HEK293 (cell line): ENCODE measurements around the gene ELK4.

ENCODE experiments used
- CTCF ChIA-PET: fragments of 350-600 bp; formaldehyde crosslinking; extraction: SDS; loops from one replicate; lab custom pipeline; 2021; ENCODE audit warnings: antibody characterized with exemption; lab: Yijun Ruan, JAX
- POLR2A ChIA-PET: fragments of 300-600 bp; formaldehyde crosslinking; extraction: SDS; loops from one replicate; lab custom pipeline; 2020; ENCODE audit warnings: antibody characterized with exemption, inconsistent platforms; lab: Yijun Ruan, JAX
- H3K27ac ChIP-seq: fragments of 200-500 bp; sonication (Bioruptor generic); 2 replicates; pipeline ENCODE4 v1.5.1; 2014; ENCODE audit warnings: low read depth, low read length, control low read depth, inconsistent platforms; ENCODE audit errors: extremely low read depth
- H3K36me3 ChIP-seq, 2 experiments: fragments of 200-500 bp in 1 of 2; sonication (Bioruptor generic) in 1 of 2; 1 replicate in 1 of 2; 2 replicates in 1 of 2; pipeline ENCODE4 v1.5.1; 2014 to 2017; ENCODE audit warnings: inconsistent platforms in 2 of 2, low read length in 2 of 2; ENCODE audit not compliant: control insufficient read depth in 2 of 2, insufficient read depth in 1 of 2
- H3K4me1 ChIP-seq: fragments of 200-500 bp; sonication (Bioruptor generic); 2 replicates; pipeline ENCODE4 v1.5.1; 2014; ENCODE audit warnings: mild to moderate bottlenecking, low read length, inconsistent platforms; ENCODE audit not compliant: control insufficient read depth, insufficient read depth
- H3K4me3 ChIP-seq: 2 replicates; pipeline ENCODE4 v1.5.1; 2011; ENCODE audit warnings: low read depth, mild to moderate bottlenecking, control low read depth, low read length, moderate library complexity
- H3K9me3 ChIP-seq: fragments of 200-500 bp; sonication (Bioruptor generic); 2 replicates; pipeline ENCODE4 v1.5.1; 2014; ENCODE audit warnings: low read depth, low read length, inconsistent platforms; ENCODE audit not compliant: control insufficient read depth, insufficient read depth
- FEZF1 ChIP-seq: fragments of 450-650 bp; formaldehyde crosslinking; IDR thresholded peaks from 2 replicates; pipeline ENCODE4 v1.5.1; 2016; ENCODE audit warnings: missing biosample characterization, missing genetic modification characterization
- GLI2 ChIP-seq: fragments of 450-650 bp; formaldehyde crosslinking; IDR thresholded peaks from 2 replicates; pipeline ENCODE4; 2017; ENCODE audit warnings: missing biosample characterization, missing genetic modification characterization, low read depth, borderline replicate concordance
- KLF1 ChIP-seq: fragments of 450-650 bp; formaldehyde crosslinking; IDR thresholded peaks from 2 replicates; pipeline ENCODE4 v1.5.1; 2016; ENCODE audit warnings: missing biosample characterization, missing genetic modification characterization
- KLF10 ChIP-seq: fragments of 450-650 bp; IDR thresholded peaks from 2 replicates; pipeline ENCODE4 v1.5.1; 2018; ENCODE audit warnings: missing biosample characterization, mild to moderate bottlenecking, missing genetic modification characterization
- KLF7 ChIP-seq: fragments of 450-650 bp; formaldehyde crosslinking; IDR thresholded peaks from 2 replicates; pipeline ENCODE4 v1.5.1; 2016; ENCODE audit warnings: missing biosample characterization, missing genetic modification characterization, borderline replicate concordance
- MYNN ChIP-seq: fragments of 450-650 bp; formaldehyde crosslinking; IDR thresholded peaks from 2 replicates; pipeline ENCODE4 v1.5.1; 2016; ENCODE audit warnings: missing biosample characterization, missing genetic modification characterization, borderline replicate concordance
- OSR2 ChIP-seq: fragments of 450-650 bp; formaldehyde crosslinking; IDR thresholded peaks from 2 replicates; pipeline ENCODE4 v1.5.1; 2016; ENCODE audit warnings: missing biosample characterization, missing genetic modification characterization
- TRIM28 ChIP-seq: IDR thresholded peaks from 2 replicates; pipeline ENCODE4 v1.6.1; 2011; ENCODE audit warnings: low read length, control low read depth, borderline replicate concordance
- ZBTB1 ChIP-seq: fragments of 450-650 bp; formaldehyde crosslinking; IDR thresholded peaks from 2 replicates; pipeline ENCODE4 v1.5.1; 2016; ENCODE audit warnings: missing biosample characterization, missing genetic modification characterization
- ZBTB17 ChIP-seq: fragments of 450-650 bp; formaldehyde crosslinking; IDR thresholded peaks from 2 replicates; pipeline ENCODE4 v1.5.1; 2016; ENCODE audit warnings: missing biosample characterization, missing genetic modification characterization
- ZEB2 ChIP-seq: fragments of 450-650 bp; formaldehyde crosslinking; IDR thresholded peaks from 2 replicates; pipeline ENCODE4 v1.5.1; 2016; ENCODE audit warnings: missing biosample characterization, missing genetic modification characterization
- ZFHX2 ChIP-seq: fragments of 450-650 bp; formaldehyde crosslinking; conservative IDR thresholded peaks from 2 replicates; pipeline ENCODE4 v1.5.1; 2016; ENCODE audit warnings: missing biosample characterization, missing genetic modification characterization
- ZNF621 ChIP-seq: fragments of 450-650 bp; formaldehyde crosslinking; IDR thresholded peaks from 2 replicates; pipeline ENCODE4 v1.5.1; 2017; ENCODE audit warnings: missing biosample characterization, missing genetic modification characterization
- ZNF658 ChIP-seq: fragments of 450-650 bp; formaldehyde crosslinking; IDR thresholded peaks from 2 replicates; pipeline ENCODE4; 2016; ENCODE audit warnings: missing biosample characterization, missing genetic modification characterization
- ZNF792 ChIP-seq: fragments of 450-650 bp; formaldehyde crosslinking; IDR thresholded peaks from 2 replicates; pipeline ENCODE4 v1.5.1; 2016; ENCODE audit warnings: missing biosample characterization, missing genetic modification characterization
- TF ChIP-seq, protein P1 (sequence below): fragments of 450-650 bp; formaldehyde crosslinking; IDR thresholded peaks from 2 replicates; pipeline ENCODE4 v1.5.0; 2017; ENCODE audit warnings: missing biosample characterization, missing genetic modification characterization, borderline replicate concordance
- TF ChIP-seq, protein P2 (sequence below): sonication (generic); formaldehyde crosslinking; IDR thresholded peaks from 2 replicates; pipeline ENCODE4 v1.8.1; 2022; ENCODE audit warnings: mild to moderate bottlenecking, moderate library complexity, missing genetic modification reagents
- TF ChIP-seq, protein P3 (sequence below): fragments of 450-650 bp; formaldehyde crosslinking; IDR thresholded peaks from 2 replicates; pipeline ENCODE4 v1.5.1; 2016; ENCODE audit warnings: missing biosample characterization, missing genetic modification characterization

Gene ELK4

DNA sequence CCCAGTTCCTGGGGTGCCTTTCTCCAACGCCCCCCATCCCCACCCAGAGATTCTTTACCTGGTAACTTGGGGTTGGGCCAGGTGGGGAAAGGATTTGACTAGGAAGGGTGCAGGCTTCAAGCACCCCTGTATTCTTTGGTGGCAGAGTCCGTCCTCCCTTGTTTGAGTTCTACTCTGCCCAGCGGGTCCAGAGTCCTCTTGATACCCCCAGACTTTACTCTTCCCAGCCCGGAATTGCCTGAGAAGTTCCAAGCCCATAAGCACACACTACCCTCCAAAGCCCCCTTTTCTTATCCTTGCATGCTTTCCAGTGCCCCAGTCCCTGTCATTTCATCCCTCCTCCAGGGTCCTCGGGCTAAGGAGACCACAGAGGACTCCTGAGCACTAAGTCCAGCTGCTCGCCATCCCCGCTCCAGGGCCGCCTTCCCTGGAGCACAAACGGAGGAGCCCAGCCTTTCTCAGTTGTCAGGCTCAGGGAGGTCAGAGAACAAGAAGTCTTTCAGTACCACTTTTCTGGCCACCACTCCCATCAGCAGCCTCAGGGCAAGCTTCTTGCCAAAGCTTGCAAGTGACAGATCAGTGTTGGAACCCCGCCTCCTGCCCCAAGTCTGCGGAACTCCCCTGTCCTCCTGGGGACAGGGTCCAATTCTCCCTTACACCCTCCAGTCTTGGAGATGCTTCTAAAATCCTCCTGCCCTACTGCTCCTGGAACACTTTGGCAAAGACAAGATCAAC is 36.3 kb upstream of the ELK4 start:
- Histone ChIP-seq H3K36me3 (peaks cover 0 to 16% of the 10 kb centered on the region in 2 experiments; a peak in 1 of 3 replicates), H3K27ac (no peak overlapping the region), H3K4me1 (no peaks in the 10 kb centered on the region), H3K4me3 (no peak overlapping the region), H3K9me3 (no peaks in the 10 kb centered on the region)
- ChIA-PET CTCF (interaction anchor here (1.9 to 6.0 kb wide), 3 partner anchors 9 to 76 kb away, joined by 4 to 47 read pairs (median 17); no protein-coding TSS in a partner anchor), POLR2A (interaction anchor here (0.5 kb wide), 1 partner anchor 10 kb away, joined by 9 read pairs; no protein-coding TSS in a partner anchor)
- TF ChIP-seq, protein P1, sequence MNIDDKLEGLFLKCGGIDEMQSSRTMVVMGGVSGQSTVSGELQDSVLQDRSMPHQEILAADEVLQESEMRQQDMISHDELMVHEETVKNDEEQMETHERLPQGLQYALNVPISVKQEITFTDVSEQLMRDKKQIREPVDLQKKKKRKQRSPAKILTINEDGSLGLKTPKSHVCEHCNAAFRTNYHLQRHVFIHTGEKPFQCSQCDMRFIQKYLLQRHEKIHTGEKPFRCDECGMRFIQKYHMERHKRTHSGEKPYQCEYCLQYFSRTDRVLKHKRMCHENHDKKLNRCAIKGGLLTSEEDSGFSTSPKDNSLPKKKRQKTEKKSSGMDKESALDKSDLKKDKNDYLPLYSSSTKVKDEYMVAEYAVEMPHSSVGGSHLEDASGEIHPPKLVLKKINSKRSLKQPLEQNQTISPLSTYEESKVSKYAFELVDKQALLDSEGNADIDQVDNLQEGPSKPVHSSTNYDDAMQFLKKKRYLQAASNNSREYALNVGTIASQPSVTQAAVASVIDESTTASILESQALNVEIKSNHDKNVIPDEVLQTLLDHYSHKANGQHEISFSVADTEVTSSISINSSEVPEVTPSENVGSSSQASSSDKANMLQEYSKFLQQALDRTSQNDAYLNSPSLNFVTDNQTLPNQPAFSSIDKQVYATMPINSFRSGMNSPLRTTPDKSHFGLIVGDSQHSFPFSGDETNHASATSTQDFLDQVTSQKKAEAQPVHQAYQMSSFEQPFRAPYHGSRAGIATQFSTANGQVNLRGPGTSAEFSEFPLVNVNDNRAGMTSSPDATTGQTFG (tag by site-specific recombination) = no peak
- TF ChIP-seq ZNF792 (tag by site-specific recombination) = no peak
- TF ChIP-seq KLF7 (tag by site-specific recombination) = no peak
- no peak for TF ChIP-seq OSR2 (tag by site-specific recombination)
- no peak for TF ChIP-seq GLI2 (tag by site-specific recombination)
- TF ChIP-seq ZNF621 (tag by site-specific recombination) = no peak
- TF ChIP-seq, protein P2, sequence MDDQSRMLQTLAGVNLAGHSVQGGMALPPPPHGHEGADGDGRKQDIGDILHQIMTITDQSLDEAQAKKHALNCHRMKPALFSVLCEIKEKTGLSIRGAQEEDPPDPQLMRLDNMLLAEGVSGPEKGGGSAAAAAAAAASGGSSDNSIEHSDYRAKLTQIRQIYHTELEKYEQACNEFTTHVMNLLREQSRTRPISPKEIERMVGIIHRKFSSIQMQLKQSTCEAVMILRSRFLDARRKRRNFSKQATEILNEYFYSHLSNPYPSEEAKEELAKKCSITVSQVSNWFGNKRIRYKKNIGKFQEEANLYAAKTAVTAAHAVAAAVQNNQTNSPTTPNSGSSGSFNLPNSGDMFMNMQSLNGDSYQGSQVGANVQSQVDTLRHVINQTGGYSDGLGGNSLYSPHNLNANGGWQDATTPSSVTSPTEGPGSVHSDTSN (CRISPR knock-in tag) = no peak
- TF ChIP-seq ZEB2 (tag by site-specific recombination) = no peak
- TF ChIP-seq TRIM28 = no peak
- no peak for TF ChIP-seq FEZF1 (tag by site-specific recombination)
- no peak for TF ChIP-seq ZBTB1
- TF ChIP-seq KLF10 (tag by site-specific recombination) = no peak
- TF ChIP-seq ZNF658 (tag by site-specific recombination) = no peak
- TF ChIP-seq ZFHX2 (tag by site-specific recombination) = no peak
- no peak for TF ChIP-seq ZBTB17 (tag by site-specific recombination)

GRCh38 chr1:205666372-205667166 is 34.8 kb upstream of the ELK4 start:
- no peaks in the 10 kb centered on the region for H3K4me1 ChIP-seq
- POLR2A ChIA-PET = no interaction called here

More at GRCh38 chr1:205666372-205667166, 34.8 kb upstream of the ELK4 start:
- TF ChIP-seq KLF1 (tag by site-specific recombination) = peak; percentile 25; the same call in 1 of the 2 replicates
- no peak for TF ChIP-seq MYNN
- TF ChIP-seq, protein P3, sequence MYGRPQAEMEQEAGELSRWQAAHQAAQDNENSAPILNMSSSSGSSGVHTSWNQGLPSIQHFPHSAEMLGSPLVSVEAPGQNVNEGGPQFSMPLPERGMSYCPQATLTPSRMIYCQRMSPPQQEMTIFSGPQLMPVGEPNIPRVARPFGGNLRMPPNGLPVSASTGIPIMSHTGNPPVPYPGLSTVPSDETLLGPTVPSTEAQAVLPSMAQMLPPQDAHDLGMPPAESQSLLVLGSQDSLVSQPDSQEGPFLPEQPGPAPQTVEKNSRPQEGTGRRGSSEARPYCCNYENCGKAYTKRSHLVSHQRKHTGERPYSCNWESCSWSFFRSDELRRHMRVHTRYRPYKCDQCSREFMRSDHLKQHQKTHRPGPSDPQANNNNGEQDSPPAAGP (tag by site-specific recombination) = 0 out of 2 replicates have a peak, but pooled peaks have one; percentile 25
- Histone ChIP-seq H3K4me3 (no peak overlapping the region), H3K9me3 (no peaks in the 10 kb centered on the region), H3K36me3 (peaks cover 0 to 28% of the 10 kb centered on the region in 2 experiments; a peak in 1 of 3 replicates), H3K27ac (no peak overlapping the region)
- CTCF ChIA-PET = interaction anchor here (0.6 to 6.0 kb wide), 5 partner anchors 8 to 78 kb away, joined by 3 to 47 read pairs (median 17); no protein-coding TSS in a partner anchor
